Measurements from ENCODE around the gene ELFN2.

- TF ChIP-seq CTCF (IDR thresholded peaks at IDR 0.05) (no peak), POLR2A (IDR thresholded peaks at IDR 0.05) (no peak)
These were observed 47.3 kb upstream of the ELFN2 start for GRCh38 chr22:37474447-37475090.

Measured in right lobe of liver (tissue), 4 donors.